ENCODE data around the gene TROAP.

GRCh38 chr12:49294086-49294803, 28.8 kb upstream of the TROAP start:
- TF ChIP-seq ZNF140 (tag by site-specific recombination; IDR thresholded peaks at IDR 0.05) = no peak
- TF ChIP-seq, protein P1, sequence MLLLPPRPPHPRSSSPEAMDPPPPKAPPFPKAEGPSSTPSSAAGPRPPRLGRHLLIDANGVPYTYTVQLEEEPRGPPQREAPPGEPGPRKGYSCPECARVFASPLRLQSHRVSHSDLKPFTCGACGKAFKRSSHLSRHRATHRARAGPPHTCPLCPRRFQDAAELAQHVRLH (tag by site-specific recombination; IDR thresholded peaks at IDR 0.05) = no peak
- TF ChIP-seq ZNF529 (tag by site-specific recombination; IDR thresholded peaks at IDR 0.05; ENCODE audit: insufficient replicate concordance) = no peak
- TF ChIP-seq, protein P2, sequence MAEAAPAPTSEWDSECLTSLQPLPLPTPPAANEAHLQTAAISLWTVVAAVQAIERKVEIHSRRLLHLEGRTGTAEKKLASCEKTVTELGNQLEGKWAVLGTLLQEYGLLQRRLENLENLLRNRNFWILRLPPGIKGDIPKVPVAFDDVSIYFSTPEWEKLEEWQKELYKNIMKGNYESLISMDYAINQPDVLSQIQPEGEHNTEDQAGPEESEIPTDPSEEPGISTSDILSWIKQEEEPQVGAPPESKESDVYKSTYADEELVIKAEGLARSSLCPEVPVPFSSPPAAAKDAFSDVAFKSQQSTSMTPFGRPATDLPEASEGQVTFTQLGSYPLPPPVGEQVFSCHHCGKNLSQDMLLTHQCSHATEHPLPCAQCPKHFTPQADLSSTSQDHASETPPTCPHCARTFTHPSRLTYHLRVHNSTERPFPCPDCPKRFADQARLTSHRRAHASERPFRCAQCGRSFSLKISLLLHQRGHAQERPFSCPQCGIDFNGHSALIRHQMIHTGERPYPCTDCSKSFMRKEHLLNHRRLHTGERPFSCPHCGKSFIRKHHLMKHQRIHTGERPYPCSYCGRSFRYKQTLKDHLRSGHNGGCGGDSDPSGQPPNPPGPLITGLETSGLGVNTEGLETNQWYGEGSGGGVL (tag by site-specific recombination; IDR thresholded peaks at IDR 0.05) = no peak

Measured in HEK293 (cell line).